Loucy (cell line): ENCODE results near the gene OR14I1.

Source experiments
- H2AFZ ChIP-seq: fragments of 200-600 bp; sonication (generic); 2 replicates; pipeline ENCODE4 v1.6.0; 2016; ENCODE audit warnings: antibody characterized with exemption, mild to moderate bottlenecking, low read length, moderate library complexity
- H3F3A ChIP-seq: fragments of 200-600 bp; 2 replicates; pipeline ENCODE4 v1.6.0; 2016; ENCODE audit warnings: antibody characterized with exemption, low read depth, mild to moderate bottlenecking
- H3K27me3 ChIP-seq: fragments of 200-600 bp; sonication (generic); 2 replicates; pipeline ENCODE4 v1.6.1; 2014; ENCODE audit warnings: low read length, mild to moderate bottlenecking; ENCODE audit not compliant: insufficient read depth, poor library complexity, severe bottlenecking
- H3K36me3 ChIP-seq: fragments of 200-600 bp; sonication (generic); 2 replicates; pipeline ENCODE4 v1.6.1; 2016; ENCODE audit warnings: low read length; ENCODE audit not compliant: insufficient read depth
- H3K4me1 ChIP-seq: fragments of 200-600 bp; sonication (generic); 2 replicates; pipeline ENCODE4 v1.5.1; 2014; ENCODE audit warnings: low read length, mild to moderate bottlenecking; ENCODE audit not compliant: insufficient read depth, poor library complexity, severe bottlenecking
- H3K4me2 ChIP-seq: fragments of 200-600 bp; sonication (generic); 2 replicates; pipeline ENCODE4 v1.6.0; 2014; ENCODE audit warnings: antibody characterized with exemption, low read length, low read depth, mild to moderate bottlenecking; ENCODE audit not compliant: poor library complexity, severe bottlenecking
- H3K4me3 ChIP-seq: fragments of 200-600 bp; sonication (generic); 2 replicates; pipeline ENCODE4 v1.5.1; 2014; ENCODE audit warnings: low read length, mild to moderate bottlenecking, mixed read lengths; ENCODE audit not compliant: poor library complexity, severe bottlenecking
- H3K79me2 ChIP-seq: fragments of 200-600 bp; sonication (generic); 2 replicates; pipeline ENCODE4 v1.6.1; 2014; ENCODE audit warnings: low read length; ENCODE audit not compliant: insufficient read depth
- H3K9ac ChIP-seq: fragments of 200-600 bp; sonication (generic); 2 replicates; pipeline ENCODE4 v1.6.0; 2014; ENCODE audit warnings: mild to moderate bottlenecking, low read depth, low read length, moderate library complexity; ENCODE audit not compliant: poor library complexity, severe bottlenecking
- H3K9me2 ChIP-seq: fragments of 200-600 bp; sonication (generic); replicated peaks from 2 replicates; pipeline ENCODE4 v1.6.1; 2016; ENCODE audit warnings: low read depth, low read length, mixed read lengths
- H3K9me3 ChIP-seq: fragments of 200-600 bp; sonication (generic); 2 replicates; pipeline ENCODE4 v1.6.1; 2014; ENCODE audit warnings: mild to moderate bottlenecking, antibody characterized with exemption, low read length, low read depth; ENCODE audit not compliant: insufficient read depth
- H4K20me1 ChIP-seq: fragments of 200-600 bp; sonication (generic); 2 replicates; pipeline ENCODE4 v1.6.0; 2014; ENCODE audit warnings: antibody characterized with exemption, low read length, mild to moderate bottlenecking; ENCODE audit not compliant: insufficient read depth, poor library complexity, severe bottlenecking
- CTCF ChIP-seq: fragments of 200-600 bp; sonication (generic); conservative IDR thresholded peaks from 2 replicates; pipeline ENCODE4 v1.5.1; 2014; ENCODE audit warnings: mild to moderate bottlenecking, antibody characterized with exemption, low read length
- EZH2phosphoT487 ChIP-seq: fragments of 200-600 bp; IDR thresholded peaks from 2 replicates; pipeline ENCODE4 v1.6.1; 2018; ENCODE audit warnings: antibody characterized with exemption, mild to moderate bottlenecking, moderate library complexity, borderline replicate concordance

Gene OR14I1

GRCh38 chr1:248699099-248699498 is 3.5 kb downstream of the OR14I1 start:
- Histone ChIP-seq H3F3A (no peaks in the 10 kb centered on the region), H3K79me2 (no peaks in the 10 kb centered on the region), H4K20me1 (no peaks in the 10 kb centered on the region), H3K9me3 (no peaks in the 10 kb centered on the region), H3K36me3 (no peaks in the 10 kb centered on the region), H3K4me1 (no peaks in the 10 kb centered on the region), H2AFZ (no peak overlapping the region), H3K4me2 (no peak overlapping the region), H3K27me3 (no peaks in the 10 kb centered on the region), H3K4me3 (no peak overlapping the region), H3K9me2 (no peaks in the 10 kb centered on the region), H3K9ac (no peak overlapping the region)
- TF ChIP-seq CTCF (no peak), EZH2phosphoT487 (no peak)

- Histone ChIP-seq H3F3A (no peaks in the 10 kb centered on the region), H3K79me2 (no peaks in the 10 kb centered on the region), H3K9ac (no peak overlapping the region), H2AFZ (no peak overlapping the region), H3K4me1 (no peaks in the 10 kb centered on the region), H3K36me3 (no peaks in the 10 kb centered on the region), H3K27me3 (no peaks in the 10 kb centered on the region), H3K4me2 (no peak overlapping the region), H4K20me1 (no peaks in the 10 kb centered on the region), H3K4me3 (no peak overlapping the region), H3K9me3 (no peaks in the 10 kb centered on the region), H3K9me2 (no peaks in the 10 kb centered on the region)
- no peak for TF ChIP-seq EZH2phosphoT487
- TF ChIP-seq CTCF: no peak
Measured at GRCh38 chr1:248697907-248698306, 4.7 kb downstream of the OR14I1 start.

- Histone ChIP-seq H3K79me2 (no peaks in the 10 kb centered on the region), H3K4me3 (no peak overlapping the region), H3K4me2 (no peak overlapping the region), H4K20me1 (no peaks in the 10 kb centered on the region), H3K36me3 (no peaks in the 10 kb centered on the region), H2AFZ (no peak overlapping the region), H3K9ac (no peak overlapping the region), H3K4me1 (no peaks in the 10 kb centered on the region), H3F3A (no peaks in the 10 kb centered on the region), H3K9me2 (no peaks in the 10 kb centered on the region), H3K9me3 (no peaks in the 10 kb centered on the region), H3K27me3 (no peaks in the 10 kb centered on the region)
- TF ChIP-seq EZH2phosphoT487 (no peak), CTCF (no peak)
Measured at GRCh38 chr1:248696774-248697173, 5.8 kb downstream of the OR14I1 start.
